GM21381 (cell line): ENCODE measurements around the gene PADI6.
"Not testable (repeated sequence)": the region's sequence is repeated elsewhere in the genome, so short reads cannot be mapped to it uniquely, and the experiment has no call there.

ENCODE experiments used
- ATAC-seq: cut with Tn5 transposase; IDR thresholded peaks from one replicate; pipeline ENCODE4 v1.9.1; 2021; ENCODE audit warnings: mild to moderate bottlenecking, moderate library complexity; ENCODE audit not compliant: unreplicated experiment

Gene PADI6

GRCh38 chr1:17404034-17404684 is 32.2 kb downstream of the PADI6 start:
- no peak for ATAC-seq

GRCh38 chr1:17404820-17405219 is 32.8 kb downstream of the PADI6 start:
- ATAC-seq: no peak

GRCh38 chr1:17405898-17406759 is 34.1 kb downstream of the PADI6 start:
- peak; percentile 65 for ATAC-seq

- not testable (repeated sequence) for ATAC-seq
Observed at GRCh38 chr1:17406760-17407475, 34.9 kb downstream of the PADI6 start.

GRCh38 chr1:17407786-17408514 is 36.0 kb downstream of the PADI6 start:
- ATAC-seq: not testable (repeated sequence)

- no peak for ATAC-seq
Observed at GRCh38 chr1:17409391-17409811, 37.4 kb downstream of the PADI6 start.

- ATAC-seq: no peak
Observed at GRCh38 chr1:17412093-17412870, 40.3 kb downstream of the PADI6 start.

GRCh38 chr1:17414022-17414421 is 42.0 kb downstream of the PADI6 start:
- ATAC-seq: no peak

GRCh38 chr1:17416389-17416788 is 44.4 kb downstream of the PADI6 start:
- no peak for ATAC-seq

- no peak for ATAC-seq
Observed at GRCh38 chr1:17419626-17420328, 47.8 kb downstream of the PADI6 start.

GRCh38 chr1:17420391-17420918 is 48.5 kb downstream of the PADI6 start:
- ATAC-seq: no peak

- ATAC-seq: no peak
Observed at GRCh38 chr1:17422461-17422860, 50.5 kb downstream of the PADI6 start.

- no peak for ATAC-seq
Observed at GRCh38 chr1:17423781-17424245, 51.8 kb downstream of the PADI6 start.

GRCh38 chr1:17425806-17426600 is 54.0 kb downstream of the PADI6 start:
- no peak for ATAC-seq

GRCh38 chr1:17427696-17428660 is 56.0 kb downstream of the PADI6 start:
- ATAC-seq: no peak

- no peak for ATAC-seq
Observed at GRCh38 chr1:17429183-17429582, 57.2 kb downstream of the PADI6 start.

GRCh38 chr1:17432412-17432811 is 60.4 kb downstream of the PADI6 start:
- no peak for ATAC-seq
